T-helper 17 cell (primary cell): Measurements from ENCODE around the gene CSF3R. TPM values are rescaled to one million over a fixed set of nuclear protein-coding genes. Genes with fewer than 3 reads are reported as not detected.

Experiments used
- ATAC-seq: fragments of 150-1000 bp; cut with Tn5 transposase; 2 replicates; pipeline ENCODE4 v1.10.0; 2021; ENCODE audit warnings: mild to moderate bottlenecking, moderate library complexity
- DNase-seq, 3 donors: peaks; one replicate each; pipeline versions ENCODE4 v3.0.0 to v3.0.0-alpha.2; 2020 to 2021
- H3K9me3 ChIP-seq: one replicate; pipeline ENCODE4 v1.7.0; 2013; ENCODE audit warnings: low read length, mild to moderate bottlenecking; ENCODE audit not compliant: control insufficient read depth, poor library complexity, severe bottlenecking
- H3K27ac Mint-ChIP-seq: one replicate; pipeline ENCODE4 v1.8.0; 2022; ENCODE audit warnings: mild to moderate bottlenecking, moderate library complexity, mixed read lengths
- H3K27me3 Mint-ChIP-seq: one replicate; pipeline ENCODE4 v1.8.0; 2022; ENCODE audit warnings: mixed read lengths
- H3K36me3 Mint-ChIP-seq: one replicate; pipeline ENCODE4 v1.8.0; 2022; ENCODE audit warnings: low read depth, mixed read lengths
- H3K4me1 Mint-ChIP-seq: one replicate; pipeline ENCODE4 v1.8.0; 2022; ENCODE audit warnings: mild to moderate bottlenecking, mixed read lengths
- H3K4me3 Mint-ChIP-seq: one replicate; pipeline ENCODE4 v1.8.0; 2022; ENCODE audit warnings: mild to moderate bottlenecking, moderate library complexity, mixed read lengths
- total RNA-seq, 4 donors: library from RNA in 2 of 4; stranded (reverse) in 2 of 4; gene quantifications; one replicate each; pipeline ENCODE4 v1.2.3 and lab custom pipeline; 2022 to 2026

The CSF3R gene
- total RNA-seq, 2 donors from 2014 or later, result 2.9 to 13.0 TPM

- Mint-ChIP-seq H3K4me1 (no peaks in the 10 kb centered on the region), H3K4me3 (no peak overlapping the region), H3K27me3 (no peaks in the 10 kb centered on the region), H3K36me3 (no peaks in the 10 kb centered on the region), H3K27ac (no peak overlapping the region)
- DNase-seq (no peak), ATAC-seq (no peak)
- H3K9me3 ChIP-seq, result no peaks in the 10 kb centered on the region
These were observed 42.7 kb downstream of the CSF3R start for GRCh38 chr1:36440044-36440443.

GRCh38 chr1:36438715-36439114, 44.0 kb downstream of the CSF3R start:
- no peak overlapping the region for H3K27ac Mint-ChIP-seq
- DNase-seq (no peak), ATAC-seq (no peak)
- no peaks in the 10 kb centered on the region for H3K36me3 Mint-ChIP-seq
- H3K27me3 Mint-ChIP-seq, result no peaks in the 10 kb centered on the region
- H3K9me3 ChIP-seq, result no peaks in the 10 kb centered on the region
- no peak overlapping the region for H3K4me3 Mint-ChIP-seq
- peaks cover 2% of the 10 kb centered on the region for H3K4me1 Mint-ChIP-seq

GRCh38 chr1:36436821-36437220, 45.9 kb downstream of the CSF3R start:
- H3K9me3 ChIP-seq, result no peaks in the 10 kb centered on the region
- Mint-ChIP-seq H3K4me1 (peaks cover 7% of the 10 kb centered on the region), H3K36me3 (no peaks in the 10 kb centered on the region), H3K27me3 (no peaks in the 10 kb centered on the region), H3K4me3 (no peak overlapping the region), H3K27ac (no peak overlapping the region)
- no peak for DNase-seq
- no peak for ATAC-seq

GRCh38 chr1:36433102-36433501, 49.6 kb downstream of the CSF3R start:
- Mint-ChIP-seq H3K27me3 (peaks cover 4% of the 10 kb centered on the region), H3K27ac (no peak overlapping the region), H3K4me1 (peaks cover 7% of the 10 kb centered on the region), H3K4me3 (no peak overlapping the region), H3K36me3 (peaks cover 5% of the 10 kb centered on the region)
- DNase-seq (no peak), ATAC-seq (no peak)
- H3K9me3 ChIP-seq, result no peaks in the 10 kb centered on the region

GRCh38 chr1:36432616-36433015, 50.1 kb downstream of the CSF3R start:
- no peak overlapping the region for H3K4me3 Mint-ChIP-seq
- H3K27ac Mint-ChIP-seq, result no peak overlapping the region
- H3K4me1 Mint-ChIP-seq, result peaks cover 7% of the 10 kb centered on the region
- no peak for ATAC-seq
- H3K27me3 Mint-ChIP-seq, result peaks cover 4% of the 10 kb centered on the region
- H3K9me3 ChIP-seq, result no peaks in the 10 kb centered on the region
- no peak for DNase-seq
- peaks cover 5% of the 10 kb centered on the region for H3K36me3 Mint-ChIP-seq

GRCh38 chr1:36425791-36426190, 56.9 kb downstream of the CSF3R start:
- Mint-ChIP-seq H3K4me1 (peaks cover 3% of the 10 kb centered on the region), H3K4me3 (no peak overlapping the region)
- H3K9me3 ChIP-seq, result no peaks in the 10 kb centered on the region

GRCh38 chr1:36421649-36422048, 61.1 kb downstream of the CSF3R start:
- peak overlapping the region; percentile 92 for H3K27ac Mint-ChIP-seq
- H3K27me3 Mint-ChIP-seq, result no peaks in the 10 kb centered on the region
- no peaks in the 10 kb centered on the region for H3K9me3 ChIP-seq
- no peak overlapping the region for H3K4me3 Mint-ChIP-seq
- H3K36me3 Mint-ChIP-seq, result no peaks in the 10 kb centered on the region
- peaks cover 16% of the 10 kb centered on the region for H3K4me1 Mint-ChIP-seq
- no peak for DNase-seq
- no peak for ATAC-seq

More at GRCh38 chr1:36425791-36426190, 56.9 kb downstream of the CSF3R start:
- ATAC-seq, result no peak
- H3K27me3 Mint-ChIP-seq, result peaks cover 2% of the 10 kb centered on the region
- H3K27ac Mint-ChIP-seq, result no peak overlapping the region
- peaks cover under 1% of the 10 kb centered on the region for H3K36me3 Mint-ChIP-seq
- DNase-seq, result no peak

- no peaks in the 10 kb centered on the region for H3K9me3 ChIP-seq
- Mint-ChIP-seq H3K27ac (peak overlapping the region; percentile 92), H3K4me3 (peak overlapping the region; percentile 81), H3K4me1 (peaks cover 18% of the 10 kb centered on the region), H3K27me3 (no peaks in the 10 kb centered on the region), H3K36me3 (no peaks in the 10 kb centered on the region)
- ATAC-seq, result peak; percentile 100
- peak; percentile 75 to 90 (median 78) for DNase-seq
These were observed 61.8 kb downstream of the CSF3R start for GRCh38 chr1:36420836-36421317.

GRCh38 chr1:36420409-36420808, 62.3 kb downstream of the CSF3R start:
- H3K9me3 ChIP-seq, result no peaks in the 10 kb centered on the region
- H3K27ac Mint-ChIP-seq, result peak overlapping the region; percentile 92
- DNase-seq, result no peak
- peak overlapping the region; percentile 81 for H3K4me3 Mint-ChIP-seq
- no peaks in the 10 kb centered on the region for H3K27me3 Mint-ChIP-seq
- peak; percentile 56 for ATAC-seq
- H3K36me3 Mint-ChIP-seq, result no peaks in the 10 kb centered on the region
- H3K4me1 Mint-ChIP-seq, result peaks cover 18% of the 10 kb centered on the region

GRCh38 chr1:36419569-36419968, 63.1 kb downstream of the CSF3R start:
- Mint-ChIP-seq H3K27me3 (no peaks in the 10 kb centered on the region), H3K36me3 (no peaks in the 10 kb centered on the region), H3K4me3 (no peak overlapping the region), H3K4me1 (peaks cover 18% of the 10 kb centered on the region), H3K27ac (peak overlapping the region; percentile 92)
- ATAC-seq (no peak), DNase-seq (no peak)
- H3K9me3 ChIP-seq, result no peaks in the 10 kb centered on the region

GRCh38 chr1:36419140-36419539, 63.6 kb downstream of the CSF3R start:
- ATAC-seq (no peak), DNase-seq (no peak)
- Mint-ChIP-seq H3K27ac (peak overlapping the region; percentile 92), H3K4me1 (peaks cover 18% of the 10 kb centered on the region), H3K36me3 (no peaks in the 10 kb centered on the region), H3K4me3 (no peak overlapping the region), H3K27me3 (no peaks in the 10 kb centered on the region)
- H3K9me3 ChIP-seq, result no peaks in the 10 kb centered on the region

GRCh38 chr1:36417931-36418330, 64.8 kb downstream of the CSF3R start:
- Mint-ChIP-seq H3K27me3 (no peaks in the 10 kb centered on the region), H3K4me1 (peaks cover 19% of the 10 kb centered on the region), H3K27ac (peak overlapping the region; percentile 53), H3K4me3 (no peak overlapping the region), H3K36me3 (no peaks in the 10 kb centered on the region)
- DNase-seq (no peak), ATAC-seq (no peak)
- H3K9me3 ChIP-seq, result no peaks in the 10 kb centered on the region
